Caco-2 (cell line): Measurements from ENCODE around the gene SPSB4. TPM values are rescaled to one million over a fixed set of nuclear protein-coding genes. Genes with fewer than 3 reads are reported as not detected.

Experiments
- BruUV-seq: library from RNA; stranded (reverse); fragments of 400-500 nt; replicated peaks from 2 replicates; lab custom pipeline; 2021; lab: Mats Ljungman, UMichigan
- CTCF ChIA-PET: fragments of 300-600 bp; sonication (Branson Sonifier 250); formaldehyde crosslinking; loops from one replicate; lab custom pipeline; 2022; ENCODE audit warnings: antibody characterized with exemption; lab: Charles Lee
- POLR2A ChIA-PET: fragments of 300-600 bp; sonication (Branson Sonifier 250); formaldehyde crosslinking; loops from one replicate; lab custom pipeline; 2022; ENCODE audit warnings: antibody characterized with exemption; lab: Charles Lee
- DNase-seq, 2 experiments: peaks; one replicate each; pipeline versions ENCODE4 v3.0.0 to v3.0.0-alpha.2; 2020 to 2022
- H3K27me3 ChIP-seq: replicated peaks from 2 replicates; pipeline ENCODE4 v1.6.0; 2011; ENCODE audit warnings: low read length; ENCODE audit not compliant: control insufficient read depth, insufficient read depth
- H3K36me3 ChIP-seq: 2 replicates; pipeline ENCODE4 v1.5.1; 2011; ENCODE audit warnings: low read length; ENCODE audit not compliant: control insufficient read depth, insufficient read depth
- H3K4me1 ChIP-seq: fragments of 250-450 bp; sonication (Bioruptor Pico); 2 replicates; pipeline ENCODE4 v1.5.1; 2020; ENCODE audit warnings: mild to moderate bottlenecking
- H3K4me3 ChIP-seq: 2 replicates; pipeline ENCODE4 v1.5.1; 2011; ENCODE audit warnings: low read depth, mild to moderate bottlenecking, control low read depth, low read length
- H3K9me3 ChIP-seq: fragments of 250-450 bp; sonication (Bioruptor Pico); 2 replicates; pipeline ENCODE4 v1.5.1; 2020; ENCODE audit warnings: mild to moderate bottlenecking, moderate library complexity
- H3K27ac Mint-ChIP-seq: one replicate; pipeline ENCODE4 v1.8.0; 2022; ENCODE audit warnings: mixed read lengths; ENCODE audit not compliant: unreplicated experiment
- H3K27me3 Mint-ChIP-seq: one replicate; pipeline ENCODE4 v1.8.0; 2022; ENCODE audit warnings: mixed read lengths; ENCODE audit not compliant: insufficient read depth, unreplicated experiment
- H3K36me3 Mint-ChIP-seq: one replicate; pipeline ENCODE4 v1.8.0; 2022; ENCODE audit warnings: mild to moderate bottlenecking, mixed read lengths; ENCODE audit not compliant: insufficient read depth, unreplicated experiment
- H3K4me1 Mint-ChIP-seq: one replicate; pipeline ENCODE4 v1.8.0; 2022; ENCODE audit warnings: low read depth, mixed read lengths; ENCODE audit not compliant: unreplicated experiment
- H3K4me3 Mint-ChIP-seq: one replicate; pipeline ENCODE4 v1.8.0; 2022; ENCODE audit warnings: mild to moderate bottlenecking, moderate library complexity, mixed read lengths; ENCODE audit not compliant: unreplicated experiment
- H3K9me3 Mint-ChIP-seq: one replicate; pipeline ENCODE4 v1.8.0; 2022; ENCODE audit warnings: mixed read lengths; ENCODE audit not compliant: unreplicated experiment
- CTCF ChIP-seq, 2 experiments: fragments of 200-600 bp in 1 of 2; IDR thresholded peaks; 1 replicate in 1 of 2; 2 replicates in 1 of 2; pipeline versions ENCODE4 v1.5.1 to v1.8.0; 2011 to 2022; ENCODE audit warnings: antibody characterized with exemption in 1 of 2, control low read depth in 1 of 2, inconsistent platforms in 1 of 2, low read depth in 1 of 2, low read length in 1 of 2, mild to moderate bottlenecking in 1 of 2, moderate library complexity in 1 of 2; ENCODE audit not compliant: insufficient read depth in 1 of 2, severe bottlenecking in 1 of 2, unreplicated experiment in 1 of 2
- intact Hi-C: fragments of 100-400 bp; cut with micrococcal nuclease; formaldehyde crosslinking; loops from one replicate; pipeline ENCODE4 v1.10.0; 2022; ENCODE audit not compliant: unreplicated experiment
- total RNA-seq: library from RNA; stranded (reverse); gene quantifications from 2 replicates; pipeline ENCODE4 v1.2.3, GENCODE V29; 2022

The SPSB4 gene
- total RNA-seq, 1 experiment from 2014 or later = not detected

GRCh38 chr3:141103067-141103466, 51.9 kb downstream of the SPSB4 start:
- Histone ChIP-seq H3K9me3 (no peaks in the 10 kb centered on the region), H3K4me3 (no peak overlapping the region), H3K4me1 (peaks cover 8% of the 10 kb centered on the region; the same call in 1 of the 2 replicates), H3K36me3 (no peaks in the 10 kb centered on the region), H3K27me3 (no peaks in the 10 kb centered on the region)
- intact Hi-C loops = no loop called here
- no peak overlapping the region for H3K4me3 Mint-ChIP-seq
- H3K27ac Mint-ChIP-seq = no peak overlapping the region
- CTCF ChIA-PET = interaction anchor here (1.1 to 1.6 kb wide), 3 partner anchors 12 to 103 kb away, joined by 3 to 5 read pairs (median 4); no protein-coding TSS in a partner anchor
- no peaks in the 10 kb centered on the region for H3K27me3 Mint-ChIP-seq
- H3K4me1 Mint-ChIP-seq = peaks cover 13% of the 10 kb centered on the region
- POLR2A ChIA-PET = no interaction called here
- BruUV-seq = no TSS peak
- no peaks in the 10 kb centered on the region for H3K36me3 Mint-ChIP-seq
- no peak for TF ChIP-seq CTCF (IDR thresholded peaks at IDR 0.05; ENCODE audit: insufficient read depth in 1 of 2, low read depth in 1 of 2, low read length in 1 of 2, severe bottlenecking in 1 of 2, unreplicated experiment in 1 of 2)
- DNase-seq = no peak
- H3K9me3 Mint-ChIP-seq = peaks cover 8% of the 10 kb centered on the region

- H3K36me3 Mint-ChIP-seq = no peaks in the 10 kb centered on the region
- no peak for TF ChIP-seq CTCF (IDR thresholded peaks at IDR 0.05; ENCODE audit: insufficient read depth in 1 of 2, low read depth in 1 of 2, low read length in 1 of 2, severe bottlenecking in 1 of 2, unreplicated experiment in 1 of 2)
- H3K4me1 Mint-ChIP-seq = peaks cover 13% of the 10 kb centered on the region
- no peaks in the 10 kb centered on the region for H3K9me3 ChIP-seq
- H3K27me3 Mint-ChIP-seq = no peaks in the 10 kb centered on the region
- no peak for DNase-seq
- peak overlapping the region; percentile 22 for H3K27ac Mint-ChIP-seq
- no peak overlapping the region for H3K4me3 Mint-ChIP-seq
- BruUV-seq = no TSS peak
- peaks cover 8% of the 10 kb centered on the region; the same call in 1 of the 2 replicates for H3K4me1 ChIP-seq
- H3K4me3 ChIP-seq = no peak overlapping the region
- intact Hi-C loops = no loop called here
- H3K9me3 Mint-ChIP-seq = peaks cover 8% of the 10 kb centered on the region
- H3K27me3 ChIP-seq = no peaks in the 10 kb centered on the region
- ChIA-PET CTCF (interaction anchor here (0.7 to 1.6 kb wide), 4 partner anchors 11 to 103 kb away, joined by 3 to 5 read pairs (median 4); no protein-coding TSS in a partner anchor), POLR2A (no interaction called here)
- H3K36me3 ChIP-seq = no peaks in the 10 kb centered on the region
Measured at GRCh38 chr3:141103503-141103902, 52.4 kb downstream of the SPSB4 start.

GRCh38 chr3:141104151-141104821, 53.1 kb downstream of the SPSB4 start:
- Histone ChIP-seq H3K27me3 (no peaks in the 10 kb centered on the region), H3K4me3 (no peak overlapping the region), H3K9me3 (no peaks in the 10 kb centered on the region), H3K4me1 (peaks cover 8% of the 10 kb centered on the region; the same call in 1 of the 2 replicates), H3K36me3 (no peaks in the 10 kb centered on the region)
- no peaks in the 10 kb centered on the region for H3K36me3 Mint-ChIP-seq
- no peaks in the 10 kb centered on the region for H3K27me3 Mint-ChIP-seq
- no peak for DNase-seq
- POLR2A ChIA-PET = no interaction called here
- no peak overlapping the region for H3K4me3 Mint-ChIP-seq
- intact Hi-C loops = loop anchor here (2.0 kb wide), 2 partner anchors 55 to 205 kb away; no protein-coding TSS in a partner anchor
- BruUV-seq = no TSS peak
- CTCF ChIA-PET = interaction anchor here (0.7 to 1.6 kb wide), 5 partner anchors 26 to 104 kb away, joined by 3 to 5 read pairs (median 3); no protein-coding TSS in a partner anchor
- H3K4me1 Mint-ChIP-seq = peaks cover 13% of the 10 kb centered on the region
- H3K27ac Mint-ChIP-seq = peak overlapping the region; percentile 22
- H3K9me3 Mint-ChIP-seq = peaks cover 8% of the 10 kb centered on the region
- TF ChIP-seq CTCF (IDR thresholded peaks at IDR 0.05; ENCODE audit: insufficient read depth in 1 of 2, low read depth in 1 of 2, low read length in 1 of 2, severe bottlenecking in 1 of 2, unreplicated experiment in 1 of 2) = no peak
